GM18498 (cell line): ENCODE results near the gene PLAU.

Source experiments
- ATAC-seq: cut with Tn5 transposase; IDR thresholded peaks from one replicate; pipeline ENCODE4 v1.9.1; 2021; ENCODE audit warnings: mild to moderate bottlenecking, moderate library complexity; ENCODE audit not compliant: unreplicated experiment

The PLAU gene

DNA sequence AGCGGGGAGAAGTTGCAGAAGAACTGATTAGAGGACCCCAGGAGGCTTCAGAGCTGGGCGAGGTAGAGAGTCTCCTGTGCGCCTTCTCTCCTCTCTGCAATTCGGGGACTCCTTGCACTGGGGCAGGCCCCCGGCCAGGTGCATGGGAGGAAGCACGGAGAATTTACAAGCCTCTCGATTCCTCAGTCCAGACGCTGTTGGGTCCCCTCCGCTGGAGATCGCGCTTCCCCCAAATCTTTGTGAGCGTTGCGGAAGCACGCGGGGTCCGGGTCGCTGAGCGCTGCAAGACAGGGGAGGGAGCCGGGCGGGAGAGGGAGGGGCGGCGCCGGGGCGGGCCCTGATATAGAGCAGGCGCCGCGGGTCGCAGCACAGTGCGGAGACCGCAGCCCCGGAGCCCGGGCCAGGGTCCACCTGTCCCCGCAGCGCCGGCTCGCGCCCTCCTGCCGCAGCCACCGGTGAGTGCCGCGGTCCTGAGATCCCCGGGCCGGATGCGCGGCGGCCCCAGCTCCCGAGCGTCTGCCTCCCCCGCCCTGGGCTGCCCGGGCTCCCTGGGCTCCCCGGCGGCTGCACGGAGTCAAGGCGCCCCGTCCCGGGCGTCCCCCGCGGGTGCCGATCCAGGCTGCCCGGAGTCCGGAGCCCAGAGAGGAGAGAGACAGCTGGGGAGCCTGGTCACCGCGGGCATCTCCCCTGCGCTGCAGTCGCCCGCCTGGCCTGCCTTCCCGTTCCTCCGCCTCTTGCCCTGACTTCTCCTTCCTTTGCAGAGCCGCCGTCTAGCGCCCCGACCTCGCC is at the start of gene PLAU:
TSS of gene PLAU (plus strand) at position 369 of the 789 bp plus-strand sequence. CDS start 424 bp downstream, outside the sequence.
- peak; percentile 38 for ATAC-seq

DNA sequence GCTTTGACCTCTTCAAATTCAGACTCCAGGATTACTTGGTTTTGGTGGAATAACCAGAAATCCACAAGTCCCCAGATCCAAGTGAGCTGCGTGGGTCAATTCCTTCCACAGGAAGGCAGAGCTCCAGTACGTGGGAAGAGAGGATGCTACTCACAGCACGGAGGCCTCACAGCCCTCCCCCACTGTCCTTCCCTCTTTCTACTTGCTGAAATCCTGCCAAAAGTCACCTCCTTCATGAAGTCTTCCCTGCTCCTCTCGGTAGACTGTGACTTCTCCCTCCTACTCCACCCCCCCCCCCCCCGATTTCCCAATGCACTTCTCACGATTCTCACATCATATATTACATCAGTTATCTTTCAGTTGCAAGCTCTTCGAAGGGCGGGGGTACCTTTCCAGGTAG is 48.9 kb upstream of the PLAU start:
- ATAC-seq, result no peak

DNA sequence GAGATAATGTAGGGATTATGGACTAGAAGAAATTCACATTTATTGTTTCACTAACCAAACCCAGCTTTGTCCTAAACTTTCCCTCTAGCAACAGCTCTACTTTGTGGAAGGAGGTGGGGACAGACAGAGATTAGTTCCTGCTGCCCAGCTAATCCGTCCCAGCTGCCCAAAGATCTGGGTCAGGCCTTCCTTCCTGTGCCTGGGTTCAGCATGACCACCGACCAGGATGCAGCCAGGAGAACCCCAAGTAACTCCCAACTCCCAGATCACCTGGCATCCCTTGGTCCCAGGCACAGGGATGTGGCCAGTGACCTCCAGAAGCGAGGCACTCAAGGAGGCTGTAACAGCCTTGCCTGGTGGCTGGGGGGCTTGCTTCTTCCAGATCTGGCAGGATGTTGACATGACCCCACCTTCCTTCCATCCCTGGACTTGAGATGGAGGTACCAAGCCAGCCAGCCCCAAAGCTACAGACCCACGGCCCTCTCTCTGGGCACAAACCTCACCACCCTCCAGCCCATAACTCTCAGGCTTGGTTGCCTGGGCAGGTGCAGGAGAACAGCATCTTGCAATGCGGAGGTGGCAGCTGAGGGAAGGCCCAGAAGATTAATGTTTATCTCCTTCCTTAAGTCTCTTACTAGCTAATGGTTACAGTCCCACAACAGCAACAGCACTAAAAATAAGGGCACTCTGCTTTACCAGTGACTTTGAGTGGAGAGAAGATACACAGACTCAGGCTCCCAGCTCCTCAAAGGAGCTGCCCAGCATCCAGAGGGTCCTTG is 47.7 kb upstream of the PLAU start:
- ATAC-seq, result no peak

DNA sequence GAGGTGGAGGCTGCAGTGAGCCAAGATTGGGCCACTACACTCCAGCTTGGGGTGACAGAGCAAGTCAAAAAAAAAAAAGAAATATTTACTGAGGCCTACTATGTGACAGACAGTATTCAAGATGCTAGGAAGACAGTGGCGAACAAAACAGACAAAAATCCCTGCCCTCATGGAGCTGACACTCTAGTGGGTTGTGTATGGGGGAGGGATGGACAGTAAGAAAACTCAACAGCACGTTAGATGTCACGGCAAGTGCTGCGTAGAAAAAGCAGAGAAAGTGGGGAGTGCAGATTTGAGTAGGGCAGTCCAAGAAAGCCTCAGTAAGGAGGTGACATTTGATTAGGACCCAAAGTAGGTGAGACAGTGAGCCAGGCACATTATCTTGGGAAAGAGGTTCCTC is 46.7 kb upstream of the PLAU start:
- ATAC-seq, result no peak

DNA sequence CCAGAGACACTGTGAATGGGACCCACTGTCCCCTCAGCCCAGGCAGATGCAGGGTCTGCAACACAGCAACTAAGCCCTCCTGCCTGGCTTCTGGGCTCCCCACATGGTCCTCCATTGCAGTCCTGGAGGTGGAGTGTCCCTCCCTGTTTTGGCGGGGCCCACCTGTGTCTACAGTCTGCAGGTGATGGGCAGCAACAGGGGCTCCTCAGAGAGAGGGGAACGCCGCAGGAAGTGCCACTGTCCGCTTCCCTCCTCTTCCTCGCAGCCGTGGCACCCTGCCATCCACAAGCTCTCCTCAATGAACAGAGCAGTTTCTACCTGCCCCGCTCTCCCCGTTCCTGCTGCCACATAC is 45.8 kb upstream of the PLAU start:
- no peak for ATAC-seq

DNA sequence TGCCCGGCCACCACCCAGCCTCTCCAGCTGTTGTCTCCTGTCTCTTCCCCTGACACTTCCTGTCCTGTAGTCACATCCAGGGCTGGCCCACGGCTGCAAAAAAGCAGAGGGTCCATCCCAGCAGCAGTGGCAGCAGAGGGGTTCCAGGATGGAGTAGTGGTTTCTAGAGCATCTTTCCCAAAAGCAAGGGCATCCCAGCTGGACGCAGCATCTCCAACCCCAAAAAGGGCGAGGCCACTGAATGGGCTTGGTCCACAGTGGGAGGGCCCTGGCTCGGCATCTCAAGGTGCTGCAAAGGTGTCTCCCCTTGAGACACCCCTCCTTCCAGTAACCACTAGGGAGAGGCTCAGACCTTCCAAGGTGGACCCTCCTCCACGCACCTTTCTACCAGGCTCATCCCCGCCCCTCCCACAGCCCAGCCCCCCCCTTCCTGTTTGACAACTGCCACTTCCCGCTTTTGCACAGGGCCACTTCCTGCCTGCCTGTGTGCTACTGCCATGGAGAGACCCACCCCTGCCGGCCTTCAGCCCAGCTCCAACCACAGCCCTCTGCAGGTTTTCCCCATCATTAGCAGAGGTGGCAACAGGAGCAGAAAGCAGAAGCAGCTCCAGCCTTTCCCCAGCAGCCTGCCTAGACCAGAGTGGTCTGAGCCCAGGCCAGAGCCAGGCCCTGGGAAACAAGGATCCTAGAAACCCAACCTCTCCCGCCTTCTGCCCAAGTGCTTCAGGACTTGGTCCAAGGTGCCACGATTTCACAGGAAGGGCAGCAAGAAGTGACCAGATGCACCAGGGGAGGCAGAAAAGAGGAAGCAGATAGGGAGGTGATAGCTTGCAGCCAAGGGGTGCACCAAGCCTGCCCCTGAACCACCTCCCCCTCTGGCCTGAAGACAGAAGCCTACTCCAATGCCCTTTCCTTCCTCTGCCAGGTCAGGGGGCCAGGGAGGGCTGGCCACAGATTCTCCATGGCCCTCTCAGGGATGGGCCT is 45.2 kb upstream of the PLAU start:
- peak; percentile 72 for ATAC-seq

DNA sequence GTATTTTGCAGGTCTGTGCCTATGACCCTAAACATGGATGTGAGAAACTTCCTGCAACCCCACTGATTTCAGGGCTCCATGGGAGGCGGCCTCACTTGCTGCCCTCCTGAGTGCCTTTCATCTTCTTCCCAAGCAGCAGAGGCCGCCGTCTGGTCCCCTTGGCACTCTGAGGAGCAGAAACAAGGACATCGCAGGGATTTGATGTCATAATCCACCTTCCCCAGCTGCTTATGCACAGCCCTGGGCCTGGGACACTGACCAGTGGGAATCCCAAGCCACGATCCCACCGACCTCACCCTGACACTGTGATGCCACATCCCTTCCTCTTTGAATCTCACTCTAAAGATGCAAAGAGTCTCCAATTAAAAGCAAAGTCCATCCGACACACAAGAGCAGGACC is 44.3 kb upstream of the PLAU start:
- ATAC-seq, result no peak

DNA sequence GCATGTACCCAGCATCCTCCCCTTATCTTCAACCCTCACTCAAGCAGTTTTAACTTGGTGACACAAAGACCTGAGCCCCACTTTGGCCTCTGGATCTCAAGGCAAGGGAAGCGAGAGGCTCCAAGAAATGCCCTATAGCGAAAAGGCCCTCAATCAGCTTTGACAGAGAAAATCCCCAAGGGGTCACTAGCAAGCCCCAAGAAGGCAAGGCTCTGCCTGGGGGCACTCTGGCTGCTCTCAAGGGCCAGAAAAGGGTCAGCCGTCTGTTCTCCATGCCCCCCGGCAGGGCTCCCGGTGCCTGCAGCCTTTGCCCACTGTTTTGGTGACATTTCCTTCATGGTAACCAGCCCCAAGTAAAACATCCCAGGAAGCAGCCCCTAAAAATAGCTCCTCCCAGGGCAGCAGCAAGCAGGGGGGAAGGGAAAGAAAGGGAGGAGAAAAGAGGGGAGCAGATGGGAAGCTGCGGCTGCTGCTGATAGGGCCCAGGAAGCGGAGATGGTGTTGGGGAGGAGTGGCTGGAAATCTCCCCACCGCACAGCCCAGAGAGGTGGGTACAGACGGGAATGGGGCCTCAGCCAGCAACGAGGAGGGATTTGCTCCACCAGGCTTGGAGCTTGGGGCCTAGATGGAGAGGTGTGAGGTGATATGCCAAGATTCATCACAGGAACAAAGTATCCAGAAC is 43.7 kb upstream of the PLAU start:
- no peak for ATAC-seq

DNA sequence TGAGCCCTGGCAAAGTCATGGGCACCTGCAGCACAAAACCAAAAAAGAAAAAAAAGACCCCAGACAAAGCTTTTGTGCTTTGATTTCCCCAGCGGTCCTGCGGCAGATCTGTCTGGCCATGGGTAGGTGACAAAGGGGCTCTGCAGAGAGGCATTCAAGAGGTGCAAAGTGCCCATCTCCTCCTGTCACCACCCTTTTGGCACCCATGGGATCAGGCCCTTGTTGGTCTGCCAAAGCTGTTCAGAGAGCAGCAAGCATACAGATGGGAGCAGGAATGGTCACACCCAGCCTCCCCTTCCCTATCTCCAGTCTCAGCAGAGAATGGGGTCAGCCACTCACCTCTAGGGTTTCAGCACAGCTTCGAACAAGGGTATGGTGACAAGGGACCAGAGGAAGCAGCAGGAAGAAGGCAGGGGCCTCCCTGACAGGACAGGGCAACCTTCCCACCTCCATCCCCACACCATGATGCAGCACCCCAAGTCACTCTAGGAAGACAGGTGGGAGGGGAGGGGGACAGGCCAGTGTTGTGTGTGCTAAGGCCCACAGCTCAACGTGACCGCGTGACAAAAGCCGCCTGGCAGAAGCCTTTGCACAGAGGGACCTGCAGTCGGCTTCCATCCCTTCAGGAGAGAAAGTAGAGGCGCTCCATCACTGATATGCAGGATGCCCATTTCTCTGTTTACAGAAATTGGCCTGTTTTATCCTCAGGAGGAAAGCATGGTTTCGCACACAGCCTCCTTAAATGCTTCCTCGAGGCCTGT is 42.9 kb upstream of the PLAU start:
- ATAC-seq, result no peak

DNA sequence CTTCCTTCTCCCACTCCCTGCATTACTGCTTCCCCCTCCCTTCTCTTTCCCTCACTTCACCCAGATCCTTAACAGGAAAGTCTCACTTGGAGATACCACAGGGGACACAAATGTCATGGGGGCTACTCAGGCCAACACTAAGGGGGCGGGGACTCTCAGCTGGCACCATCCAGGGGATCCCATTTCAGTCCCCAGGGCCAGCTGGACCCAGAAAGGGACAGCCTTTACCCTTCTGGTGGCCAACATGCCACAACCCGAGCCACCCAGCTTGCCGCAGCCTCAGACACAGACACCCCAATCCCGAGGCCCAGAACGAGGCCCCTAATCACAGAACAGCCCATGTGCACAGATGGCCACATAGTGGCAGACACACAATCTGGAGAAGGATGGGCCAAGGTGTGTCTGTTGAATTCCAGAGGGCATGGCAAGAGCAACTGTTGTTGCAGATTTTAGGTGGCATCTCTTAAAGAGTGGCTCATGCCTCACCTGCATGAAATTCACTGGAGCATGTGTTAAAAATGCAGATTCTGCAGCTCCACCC is 42.2 kb upstream of the PLAU start:
- ATAC-seq, result no peak

DNA sequence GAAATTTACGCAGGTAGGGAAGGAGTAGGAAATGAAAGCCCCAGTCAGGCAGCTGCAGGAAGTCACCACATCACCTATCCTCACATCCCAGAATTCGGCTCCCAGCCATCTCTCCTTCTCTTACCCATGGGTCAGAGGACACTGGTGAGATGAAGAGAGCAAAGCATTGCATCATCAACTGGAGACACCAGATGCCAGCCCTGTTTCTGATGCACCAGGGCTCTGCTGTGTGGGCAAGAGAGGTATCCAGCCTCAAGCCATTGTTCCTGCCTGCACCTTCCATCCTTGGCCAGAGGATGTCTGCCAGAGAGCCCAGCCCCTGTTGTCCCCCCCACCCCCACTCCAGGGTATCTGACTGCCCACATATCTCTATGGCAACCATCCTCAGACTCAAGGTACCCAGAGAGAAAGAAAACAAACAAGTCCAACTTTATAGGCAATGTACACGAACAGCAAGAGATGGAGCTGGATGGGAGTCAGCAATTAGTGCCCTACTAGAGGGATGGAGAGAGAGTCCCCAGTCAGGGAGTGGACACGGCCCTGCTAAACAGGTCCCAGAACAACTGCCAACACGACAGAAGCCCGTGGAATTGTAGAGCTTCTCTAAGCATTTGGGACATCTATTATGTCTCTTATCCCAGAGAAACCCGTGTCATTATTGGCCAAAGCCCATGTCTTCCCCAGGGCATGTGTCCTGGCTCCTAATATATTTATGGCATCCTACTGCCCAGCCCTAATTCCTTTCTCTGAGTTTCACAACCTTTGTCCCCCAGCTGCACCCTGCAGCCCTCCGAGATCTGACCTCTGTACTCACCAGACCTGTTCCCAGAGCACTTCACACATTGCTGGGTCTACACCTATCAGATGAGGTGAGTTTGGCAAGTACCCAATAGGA is 39.4 kb upstream of the PLAU start:
- no peak for ATAC-seq

DNA sequence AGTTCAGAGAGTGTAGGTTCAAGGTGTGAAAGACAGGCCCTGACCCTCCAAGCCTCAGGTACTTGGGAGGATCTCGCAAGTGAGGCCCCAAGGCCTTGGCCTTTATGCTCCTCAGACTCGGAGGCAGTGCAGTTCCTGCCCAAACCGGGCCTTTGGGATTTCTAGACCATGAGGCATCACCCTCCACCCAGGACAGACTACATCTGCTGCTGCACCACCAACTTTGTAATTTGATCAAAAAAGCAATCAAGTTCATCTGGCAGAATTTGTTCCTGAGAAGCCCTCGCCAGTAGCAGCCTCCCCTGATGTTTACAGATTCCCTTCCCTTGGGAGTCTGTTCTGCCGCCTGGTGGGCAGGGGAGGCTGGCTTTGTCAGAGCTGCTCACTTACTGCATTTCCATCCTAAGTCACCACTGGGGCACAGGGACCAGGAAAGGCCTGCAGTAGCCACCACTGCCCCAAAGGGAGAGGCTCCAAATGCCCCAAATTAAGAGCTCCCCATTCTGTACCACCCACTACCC is 38.7 kb upstream of the PLAU start:
- ATAC-seq, result no peak

DNA sequence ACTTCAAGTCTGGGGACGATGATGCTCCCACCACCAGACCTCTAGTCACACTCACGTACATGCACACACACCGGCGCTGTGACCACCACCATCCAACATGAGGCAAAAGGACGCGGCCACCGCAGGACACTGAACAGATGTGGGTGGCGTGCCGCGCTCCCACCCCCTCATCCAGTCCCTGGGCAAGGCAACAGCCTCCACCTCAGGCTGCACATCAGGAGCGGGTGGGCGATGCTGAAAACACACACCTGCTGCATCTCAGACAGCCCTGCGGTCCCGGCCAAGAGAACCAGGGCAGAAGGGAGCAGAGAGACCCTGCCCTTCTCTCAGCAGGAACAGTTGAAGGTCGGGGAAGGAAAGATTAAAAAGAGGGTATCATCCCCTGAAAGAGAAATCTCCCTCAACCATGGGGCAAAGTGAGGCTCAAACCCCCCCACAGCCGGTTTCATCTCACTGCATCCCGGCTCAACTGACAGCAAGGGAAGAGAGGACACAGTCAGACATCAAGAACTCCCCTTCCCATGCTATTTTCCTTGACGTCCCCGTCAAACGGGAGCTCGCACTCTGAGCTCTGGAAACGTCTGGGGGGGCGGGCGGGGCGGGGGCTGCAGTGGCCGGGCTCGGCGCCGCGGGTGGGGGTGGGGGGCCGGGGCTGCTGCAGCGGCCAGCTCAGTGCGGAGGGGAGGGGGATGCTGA is 37.6 kb upstream of the PLAU start:
- no peak for ATAC-seq

DNA sequence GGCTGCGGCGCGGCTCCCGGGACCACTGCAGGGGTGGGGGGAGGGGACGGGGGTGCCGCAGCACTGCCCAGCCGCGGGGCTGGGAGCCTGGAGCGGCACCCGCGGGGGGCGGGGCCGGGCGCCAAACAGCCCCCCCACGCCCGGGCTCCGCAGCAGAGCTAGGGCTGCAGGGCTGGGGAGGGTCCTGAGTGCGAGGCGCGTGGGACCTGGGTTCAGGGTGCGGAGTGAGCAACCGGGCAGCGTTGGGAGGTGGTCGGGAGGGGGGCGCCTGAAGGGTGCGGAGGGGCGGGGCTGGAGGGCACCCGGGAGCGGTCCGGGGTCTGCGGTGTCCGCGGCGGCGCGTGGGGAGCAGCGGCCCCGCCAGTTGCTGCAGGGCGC is 37.1 kb upstream of the PLAU start:
- no peak for ATAC-seq

DNA sequence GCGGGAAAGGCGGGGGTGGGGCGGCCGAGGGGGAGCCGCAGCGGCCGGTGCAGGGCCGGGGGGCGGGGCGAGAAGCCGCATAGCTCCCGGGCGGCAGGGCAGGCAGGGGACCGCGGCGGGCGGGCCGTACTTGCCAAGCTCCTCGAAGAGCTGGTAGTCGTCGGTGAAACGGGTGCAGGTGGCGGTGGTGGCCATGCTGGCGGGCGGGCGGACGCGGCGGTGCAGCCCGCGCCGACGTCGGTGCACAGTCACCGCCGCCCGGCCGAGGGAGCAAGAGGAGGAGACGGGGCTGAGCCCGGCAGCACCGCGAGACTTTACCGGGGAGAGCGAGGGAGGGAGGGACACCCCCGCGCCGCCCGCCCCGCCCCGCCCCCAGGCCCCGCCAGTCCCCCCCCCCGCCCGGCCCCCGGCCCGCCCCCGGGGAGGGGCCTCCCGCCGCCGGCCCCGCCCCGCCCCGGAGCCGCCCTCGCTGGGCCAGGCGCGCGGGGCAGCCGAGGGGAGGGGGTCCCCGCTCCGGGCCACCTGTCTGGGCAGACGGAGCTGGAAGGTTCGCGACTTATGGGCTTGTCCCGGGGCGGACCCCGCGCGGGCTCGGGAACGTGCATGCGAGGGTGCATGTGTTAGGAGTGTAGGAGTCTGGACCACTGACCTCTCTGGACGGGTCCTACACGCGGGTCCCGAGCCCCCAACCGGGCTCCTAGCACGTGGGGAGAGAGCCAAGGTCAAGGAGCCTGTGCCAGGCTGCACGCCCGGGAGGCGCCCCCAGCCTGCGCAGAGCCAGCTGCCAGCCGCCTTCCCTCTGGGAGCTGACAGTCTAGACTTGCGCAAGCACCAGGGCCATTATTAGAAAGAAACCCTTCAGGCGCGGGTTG is 36.4 kb upstream of the PLAU start, which contains the start of gene CAMK2G:
TSS of gene CAMK2G (minus strand) at position 289 of the 872 bp plus-strand sequence. CDS start at position 195, 94 bp downstream.
- ATAC-seq, result peak; percentile 86

DNA sequence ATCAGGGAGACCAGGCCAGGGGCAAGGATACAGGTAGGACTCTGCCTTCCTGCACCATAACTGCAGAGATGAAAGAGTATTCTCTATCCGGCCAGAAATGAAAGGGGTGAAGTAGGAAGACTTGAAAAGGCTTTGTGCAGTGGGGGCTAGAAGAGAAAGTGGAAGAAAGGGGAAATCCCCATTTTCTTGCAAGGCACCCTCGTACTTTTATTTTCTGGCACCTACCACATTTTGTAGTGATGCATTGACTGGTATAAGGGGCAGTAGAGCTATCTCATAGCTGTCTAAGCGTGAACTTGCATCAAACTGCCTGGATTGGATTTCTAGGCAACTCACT is 35.8 kb upstream of the PLAU start:
- ATAC-seq, result peak; percentile 7

DNA sequence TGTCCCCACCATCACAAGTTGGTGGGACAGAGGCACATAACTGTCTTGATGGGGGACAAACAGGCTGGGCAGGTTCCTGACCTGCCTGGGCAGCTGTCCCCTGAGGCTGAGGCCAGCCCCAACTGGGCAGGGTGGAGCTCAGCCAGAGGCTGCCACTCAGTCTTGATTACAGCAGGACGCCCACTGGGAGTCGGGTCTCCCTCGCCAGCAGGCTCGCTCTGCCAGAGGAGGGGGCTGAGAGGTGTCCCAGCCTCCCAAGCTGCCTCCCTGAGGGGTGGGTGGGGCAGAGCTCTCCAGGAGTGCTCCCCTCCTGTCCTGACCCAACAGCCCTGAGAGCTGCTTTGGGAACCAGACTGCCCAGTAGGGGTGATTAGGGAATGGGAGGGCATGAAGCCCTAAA is 34.8 kb upstream of the PLAU start:
- no peak for ATAC-seq
